WTC11 (cell line): ENCODE measurements around the gene PDIA6. TPM values are rescaled to one million over a fixed set of nuclear protein-coding genes. Genes with fewer than 3 reads are reported as not detected.
A peak's percentile ranks its signal among the peaks of the same experiment; 100 is the strongest.

Source experiments
- ATAC-seq: fragments of 200-7000 bp; cut with Tn5 transposase; 2 replicates; pipeline ENCODE4 v1.10.0; 2021; ENCODE audit warnings: mild to moderate bottlenecking, moderate library complexity
- CTCF ChIA-PET: fragments of 300-600 bp; sonication (Branson Sonifier 250); formaldehyde crosslinking; loops from one replicate; lab custom pipeline; 2021; ENCODE audit warnings: antibody characterized with exemption; lab: Charles Lee
- POLR2A ChIA-PET: fragments of 350-600 bp; sonication (Branson Sonifier 250); formaldehyde crosslinking; loops from one replicate; lab custom pipeline; 2021; ENCODE audit warnings: antibody characterized with exemption; lab: Charles Lee
- DNase-seq: peaks from one replicate; pipeline ENCODE4 v3.0.0; 2021; ENCODE audit warnings: low spot score
- H3K27ac Mint-ChIP-seq: 2 replicates; pipeline ENCODE4 v1.8.0; 2021; ENCODE audit warnings: mixed read lengths
- H3K27me3 Mint-ChIP-seq: 2 replicates; pipeline ENCODE4 v1.8.0; 2021; ENCODE audit warnings: low read depth, mild to moderate bottlenecking, moderate library complexity, mixed read lengths
- H3K36me3 Mint-ChIP-seq: 2 replicates; pipeline ENCODE4 v1.8.0; 2021; ENCODE audit warnings: mixed read lengths
- H3K4me1 Mint-ChIP-seq: 2 replicates; pipeline ENCODE4 v1.8.0; 2022; ENCODE audit warnings: mixed read lengths
- H3K4me3 Mint-ChIP-seq: 2 replicates; pipeline ENCODE4 v1.8.0; 2021; ENCODE audit warnings: mild to moderate bottlenecking, moderate library complexity, mixed read lengths
- H3K9me3 Mint-ChIP-seq: 2 replicates; pipeline ENCODE4 v1.8.0; 2021; ENCODE audit warnings: mixed read lengths
- AFF4 ChIP-seq: sonication (generic); formaldehyde crosslinking; IDR thresholded peaks from 2 replicates; pipeline ENCODE4 v1.8.1; 2023; ENCODE audit warnings: mild to moderate bottlenecking, missing genetic modification reagents, borderline replicate concordance
- ATF3 ChIP-seq: sonication (generic); formaldehyde crosslinking; conservative IDR thresholded peaks from 2 replicates; pipeline ENCODE4 v1.8.1; 2022; ENCODE audit warnings: mild to moderate bottlenecking, missing genetic modification reagents
- EMX1 ChIP-seq: fragments of 250-450 bp; sonication (Bioruptor Pico); IDR thresholded peaks from 2 replicates; pipeline ENCODE4 v1.8.0; 2021; ENCODE audit warnings: mild to moderate bottlenecking
- FOXK1 ChIP-seq: sonication (generic); formaldehyde crosslinking; IDR thresholded peaks from 2 replicates; pipeline ENCODE4 v1.8.0; 2022; ENCODE audit warnings: mild to moderate bottlenecking, moderate library complexity, missing genetic modification reagents
- GABPB1 ChIP-seq: sonication (generic); formaldehyde crosslinking; IDR thresholded peaks from 2 replicates; pipeline ENCODE4 v1.8.1; 2023; ENCODE audit warnings: mild to moderate bottlenecking, missing genetic modification reagents
- KAT7 ChIP-seq: sonication (generic); formaldehyde crosslinking; IDR thresholded peaks from 2 replicates; pipeline ENCODE4 v1.8.1; 2023; ENCODE audit warnings: missing genetic modification reagents, mild to moderate bottlenecking, borderline replicate concordance
- MXD4 ChIP-seq: fragments of 250-450 bp; sonication (Bioruptor Pico); IDR thresholded peaks from 2 replicates; pipeline ENCODE4 v1.8.0; 2021; ENCODE audit warnings: mild to moderate bottlenecking, moderate library complexity, borderline replicate concordance
- NFATC4 ChIP-seq: fragments of 250-450 bp; sonication (Bioruptor Pico); IDR thresholded peaks from 2 replicates; pipeline ENCODE4 v1.9.0; 2021; ENCODE audit warnings: mild to moderate bottlenecking
- PRRX2 ChIP-seq: fragments of 250-450 bp; sonication (Bioruptor Pico); IDR thresholded peaks from 2 replicates; pipeline ENCODE4 v1.8.0; 2021; ENCODE audit warnings: mild to moderate bottlenecking
- SMAD3 ChIP-seq: sonication (generic); formaldehyde crosslinking; IDR thresholded peaks from 2 replicates; pipeline ENCODE4 v1.8.0; 2022; ENCODE audit warnings: missing genetic modification reagents, mild to moderate bottlenecking, borderline replicate concordance
- SMAD4 ChIP-seq: sonication (generic); formaldehyde crosslinking; IDR thresholded peaks from 2 replicates; pipeline ENCODE4 v1.8.0; 2022; ENCODE audit warnings: mild to moderate bottlenecking, missing genetic modification reagents
- TEAD1 ChIP-seq: sonication (generic); formaldehyde crosslinking; IDR thresholded peaks from 2 replicates; pipeline ENCODE4 v1.8.0; 2022; ENCODE audit warnings: mild to moderate bottlenecking, missing genetic modification reagents
- ZNF121 ChIP-seq: sonication (generic); formaldehyde crosslinking; IDR thresholded peaks from 2 replicates; pipeline ENCODE4 v1.8.0; 2023; ENCODE audit warnings: missing genetic modification reagents
- ZNF219 ChIP-seq: sonication (generic); formaldehyde crosslinking; IDR thresholded peaks from 2 replicates; pipeline ENCODE4 v1.8.0; 2023; ENCODE audit warnings: missing genetic modification reagents, mild to moderate bottlenecking, borderline replicate concordance
- ZNF232 ChIP-seq: sonication (generic); formaldehyde crosslinking; IDR thresholded peaks from 2 replicates; pipeline ENCODE4 v1.8.0; 2022; ENCODE audit warnings: mild to moderate bottlenecking, missing genetic modification reagents
- ZNF317 ChIP-seq: sonication (generic); formaldehyde crosslinking; IDR thresholded peaks from 2 replicates; pipeline ENCODE4 v1.8.1; 2023; ENCODE audit warnings: low read depth, mild to moderate bottlenecking, moderate library complexity, missing genetic modification reagents, borderline replicate concordance
- ZSCAN18 ChIP-seq: fragments of 250-450 bp; sonication (Bioruptor Pico); IDR thresholded peaks from 2 replicates; pipeline ENCODE4 v2.1.2; 2022; ENCODE audit warnings: mild to moderate bottlenecking, moderate library complexity
- total RNA-seq: library from RNA; stranded (reverse); gene quantifications from 3 replicates; pipeline ENCODE4 v1.2.3, GENCODE V29; 2021
- TF ChIP-seq, protein P1 (sequence below): sonication (generic); formaldehyde crosslinking; IDR thresholded peaks from 2 replicates; pipeline ENCODE4 v1.8.0; 2023; ENCODE audit warnings: missing genetic modification reagents, mild to moderate bottlenecking, borderline replicate concordance
- TF ChIP-seq, protein P2 (sequence below): sonication (generic); formaldehyde crosslinking; IDR thresholded peaks from 2 replicates; pipeline ENCODE4 v1.8.1; 2022; ENCODE audit warnings: mild to moderate bottlenecking, missing genetic modification reagents, moderate library complexity, borderline replicate concordance
- TF ChIP-seq, protein P3 (sequence below): sonication (generic); formaldehyde crosslinking; IDR thresholded peaks from 2 replicates; pipeline ENCODE4 v1.8.1; 2023; ENCODE audit warnings: mild to moderate bottlenecking, missing genetic modification reagents

Gene PDIA6
- total RNA-seq, 1 experiment from 2014 or later: 331 TPM

GRCh38 chr2:10764096-10764785 is 48.3 kb downstream of the PDIA6 start:
- DNase-seq: no peak
- Mint-ChIP-seq H3K36me3 (no peaks in the 10 kb centered on the region), H3K4me3 (no peak overlapping the region), H3K27me3 (no peaks in the 10 kb centered on the region; the same call in 1 of the 2 replicates), H3K27ac (no peak overlapping the region), H3K9me3 (no peaks in the 10 kb centered on the region), H3K4me1 (no peaks in the 10 kb centered on the region)
- ChIA-PET CTCF (no interaction called here), POLR2A (no interaction called here)
- ATAC-seq: no peak
- TF ChIP-seq ZSCAN18 (no peak), FOXK1 (no peak), TEAD1 (CRISPR knock-in tag) (no peak), PRRX2 (no peak), ZNF232 (CRISPR knock-in tag) (no peak), NFATC4 (CRISPR knock-in tag) (no peak), ZNF317 (CRISPR knock-in tag) (no peak), ZNF121 (CRISPR knock-in tag) (no peak), SMAD3 (no peak), MXD4 (no peak), GABPB1 (no peak), KAT7 (no peak)
- TF ChIP-seq, protein P1, sequence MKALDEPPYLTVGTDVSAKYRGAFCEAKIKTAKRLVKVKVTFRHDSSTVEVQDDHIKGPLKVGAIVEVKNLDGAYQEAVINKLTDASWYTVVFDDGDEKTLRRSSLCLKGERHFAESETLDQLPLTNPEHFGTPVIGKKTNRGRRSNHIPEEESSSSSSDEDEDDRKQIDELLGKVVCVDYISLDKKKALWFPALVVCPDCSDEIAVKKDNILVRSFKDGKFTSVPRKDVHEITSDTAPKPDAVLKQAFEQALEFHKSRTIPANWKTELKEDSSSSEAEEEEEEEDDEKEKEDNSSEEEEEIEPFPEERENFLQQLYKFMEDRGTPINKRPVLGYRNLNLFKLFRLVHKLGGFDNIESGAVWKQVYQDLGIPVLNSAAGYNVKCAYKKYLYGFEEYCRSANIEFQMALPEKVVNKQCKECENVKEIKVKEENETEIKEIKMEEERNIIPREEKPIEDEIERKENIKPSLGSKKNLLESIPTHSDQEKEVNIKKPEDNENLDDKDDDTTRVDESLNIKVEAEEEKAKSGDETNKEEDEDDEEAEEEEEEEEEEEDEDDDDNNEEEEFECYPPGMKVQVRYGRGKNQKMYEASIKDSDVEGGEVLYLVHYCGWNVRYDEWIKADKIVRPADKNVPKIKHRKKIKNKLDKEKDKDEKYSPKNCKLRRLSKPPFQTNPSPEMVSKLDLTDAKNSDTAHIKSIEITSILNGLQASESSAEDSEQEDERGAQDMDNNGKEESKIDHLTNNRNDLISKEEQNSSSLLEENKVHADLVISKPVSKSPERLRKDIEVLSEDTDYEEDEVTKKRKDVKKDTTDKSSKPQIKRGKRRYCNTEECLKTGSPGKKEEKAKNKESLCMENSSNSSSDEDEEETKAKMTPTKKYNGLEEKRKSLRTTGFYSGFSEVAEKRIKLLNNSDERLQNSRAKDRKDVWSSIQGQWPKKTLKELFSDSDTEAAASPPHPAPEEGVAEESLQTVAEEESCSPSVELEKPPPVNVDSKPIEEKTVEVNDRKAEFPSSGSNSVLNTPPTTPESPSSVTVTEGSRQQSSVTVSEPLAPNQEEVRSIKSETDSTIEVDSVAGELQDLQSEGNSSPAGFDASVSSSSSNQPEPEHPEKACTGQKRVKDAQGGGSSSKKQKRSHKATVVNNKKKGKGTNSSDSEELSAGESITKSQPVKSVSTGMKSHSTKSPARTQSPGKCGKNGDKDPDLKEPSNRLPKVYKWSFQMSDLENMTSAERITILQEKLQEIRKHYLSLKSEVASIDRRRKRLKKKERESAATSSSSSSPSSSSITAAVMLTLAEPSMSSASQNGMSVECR: no peak
- TF ChIP-seq, protein P2, sequence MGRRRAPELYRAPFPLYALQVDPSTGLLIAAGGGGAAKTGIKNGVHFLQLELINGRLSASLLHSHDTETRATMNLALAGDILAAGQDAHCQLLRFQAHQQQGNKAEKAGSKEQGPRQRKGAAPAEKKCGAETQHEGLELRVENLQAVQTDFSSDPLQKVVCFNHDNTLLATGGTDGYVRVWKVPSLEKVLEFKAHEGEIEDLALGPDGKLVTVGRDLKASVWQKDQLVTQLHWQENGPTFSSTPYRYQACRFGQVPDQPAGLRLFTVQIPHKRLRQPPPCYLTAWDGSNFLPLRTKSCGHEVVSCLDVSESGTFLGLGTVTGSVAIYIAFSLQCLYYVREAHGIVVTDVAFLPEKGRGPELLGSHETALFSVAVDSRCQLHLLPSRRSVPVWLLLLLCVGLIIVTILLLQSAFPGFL (CRISPR knock-in tag): no peak
- TF ChIP-seq, protein P3, sequence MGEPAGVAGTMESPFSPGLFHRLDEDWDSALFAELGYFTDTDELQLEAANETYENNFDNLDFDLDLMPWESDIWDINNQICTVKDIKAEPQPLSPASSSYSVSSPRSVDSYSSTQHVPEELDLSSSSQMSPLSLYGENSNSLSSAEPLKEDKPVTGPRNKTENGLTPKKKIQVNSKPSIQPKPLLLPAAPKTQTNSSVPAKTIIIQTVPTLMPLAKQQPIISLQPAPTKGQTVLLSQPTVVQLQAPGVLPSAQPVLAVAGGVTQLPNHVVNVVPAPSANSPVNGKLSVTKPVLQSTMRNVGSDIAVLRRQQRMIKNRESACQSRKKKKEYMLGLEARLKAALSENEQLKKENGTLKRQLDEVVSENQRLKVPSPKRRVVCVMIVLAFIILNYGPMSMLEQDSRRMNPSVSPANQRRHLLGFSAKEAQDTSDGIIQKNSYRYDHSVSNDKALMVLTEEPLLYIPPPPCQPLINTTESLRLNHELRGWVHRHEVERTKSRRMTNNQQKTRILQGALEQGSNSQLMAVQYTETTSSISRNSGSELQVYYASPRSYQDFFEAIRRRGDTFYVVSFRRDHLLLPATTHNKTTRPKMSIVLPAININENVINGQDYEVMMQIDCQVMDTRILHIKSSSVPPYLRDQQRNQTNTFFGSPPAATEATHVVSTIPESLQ: no peak

DNA sequence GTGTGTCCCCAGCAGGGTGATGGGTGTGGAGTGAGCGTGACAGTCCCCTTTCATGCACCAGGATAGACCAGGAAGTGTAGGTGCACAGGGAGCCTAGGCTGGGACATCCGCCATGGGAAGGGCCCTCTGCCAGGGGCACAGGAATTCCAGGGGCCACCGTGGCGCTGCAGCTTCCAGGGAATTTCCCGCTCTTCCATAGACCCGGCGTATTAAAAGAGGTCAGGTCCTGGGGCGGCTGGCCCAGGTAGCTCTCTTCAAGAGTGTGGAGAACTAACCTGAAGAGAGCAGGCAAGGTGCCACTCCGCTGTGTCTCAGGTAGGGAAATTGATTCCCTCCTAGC is 49.2 kb downstream of the PDIA6 start:
- no peak for DNase-seq
- Mint-ChIP-seq H3K4me1 (no peaks in the 10 kb centered on the region), H3K27ac (no peak overlapping the region)
- TF ChIP-seq EMX1 (CRISPR knock-in tag): no peak
- no peak for TF ChIP-seq AFF4 (CRISPR knock-in tag)
- no peak for TF ChIP-seq FOXK1
- TF ChIP-seq SMAD4: no peak
- TF ChIP-seq ZNF219 (CRISPR knock-in tag): no peak
- no peak for TF ChIP-seq ATF3 (CRISPR knock-in tag)

More for the DNA sequence above, 49.2 kb downstream of the PDIA6 start:
- Mint-ChIP-seq H3K27me3 (no peaks in the 10 kb centered on the region; the same call in 1 of the 2 replicates), H3K4me3 (no peak overlapping the region), H3K36me3 (no peaks in the 10 kb centered on the region), H3K9me3 (no peaks in the 10 kb centered on the region)
- ChIA-PET POLR2A (no interaction called here), CTCF (interaction anchor here (1.3 kb wide), 1 partner anchor 14 kb away, joined by 4 read pairs; no protein-coding TSS in a partner anchor)
- peak; percentile 14; the same call in 1 of the 2 replicates for ATAC-seq
